HG02943 (cell line): ENCODE results near the gene ZNF326.
"Not testable (repeated sequence)": the region's sequence is repeated elsewhere in the genome, so short reads cannot be mapped to it uniquely, and the experiment has no call there.

Experiments used
- ATAC-seq: cut with Tn5 transposase; IDR thresholded peaks from one replicate; pipeline ENCODE4 v1.9.1; 2021; ENCODE audit warnings: mild to moderate bottlenecking, low read depth, moderate library complexity; ENCODE audit not compliant: unreplicated experiment

ZNF326 gene

GRCh38 chr1:89995598-89996449 is 914 bp downstream of the ZNF326 start:
- ATAC-seq, result no peak

GRCh38 chr1:89996450-89997110 is 1.7 kb downstream of the ZNF326 start:
- no peak for ATAC-seq

GRCh38 chr1:89997152-89997551 is 2.2 kb downstream of the ZNF326 start:
- ATAC-seq, result not testable (repeated sequence)

GRCh38 chr1:89998306-89998705 is 3.4 kb downstream of the ZNF326 start:
- ATAC-seq, result no peak

- ATAC-seq, result no peak
Measured at GRCh38 chr1:89999208-89999607, 4.3 kb downstream of the ZNF326 start.

GRCh38 chr1:89999628-90000027 is 4.7 kb downstream of the ZNF326 start:
- ATAC-seq, result no peak

GRCh38 chr1:90000934-90001676 is 6.2 kb downstream of the ZNF326 start:
- no peak for ATAC-seq

- no peak for ATAC-seq
Measured at GRCh38 chr1:90007979-90008404, 13.1 kb downstream of the ZNF326 start.

- no peak for ATAC-seq
Measured at GRCh38 chr1:90012300-90012699, 17.4 kb downstream of the ZNF326 start.

- ATAC-seq, result no peak
Measured at GRCh38 chr1:90023691-90024090, 28.8 kb downstream of the ZNF326 start.

- no peak for ATAC-seq
Measured at GRCh38 chr1:90027281-90027680, 32.4 kb downstream of the ZNF326 start.

- no peak for ATAC-seq
Measured at GRCh38 chr1:90039652-90040051, 44.7 kb downstream of the ZNF326 start.

GRCh38 chr1:90043586-90043985 is 48.7 kb downstream of the ZNF326 start:
- ATAC-seq, result no peak

- no peak for ATAC-seq
Measured at GRCh38 chr1:90044346-90044745, 49.4 kb downstream of the ZNF326 start.

- no peak for ATAC-seq
Measured at GRCh38 chr1:90045853-90046563, 51.1 kb downstream of the ZNF326 start.

- no peak for ATAC-seq
Measured at GRCh38 chr1:90046635-90047034, 51.7 kb downstream of the ZNF326 start.

GRCh38 chr1:90048043-90048442 is 53.1 kb downstream of the ZNF326 start:
- no peak for ATAC-seq

GRCh38 chr1:90062700-90063643 is 68.1 kb downstream of the ZNF326 start:
- not testable (repeated sequence) for ATAC-seq

GRCh38 chr1:90064109-90064508 is 69.2 kb downstream of the ZNF326 start:
- not testable (repeated sequence) for ATAC-seq
